Measurements from ENCODE around the gene SNRNP25. TPM values are rescaled to one million over a fixed set of nuclear protein-coding genes. Genes with fewer than 3 reads are reported as not detected.
A peak's percentile ranks its signal among the peaks of the same experiment; 100 is the strongest.

SNRNP25 gene
- total RNA-seq, 1 donor from 2014 or later = 52.0 TPM

DNA sequence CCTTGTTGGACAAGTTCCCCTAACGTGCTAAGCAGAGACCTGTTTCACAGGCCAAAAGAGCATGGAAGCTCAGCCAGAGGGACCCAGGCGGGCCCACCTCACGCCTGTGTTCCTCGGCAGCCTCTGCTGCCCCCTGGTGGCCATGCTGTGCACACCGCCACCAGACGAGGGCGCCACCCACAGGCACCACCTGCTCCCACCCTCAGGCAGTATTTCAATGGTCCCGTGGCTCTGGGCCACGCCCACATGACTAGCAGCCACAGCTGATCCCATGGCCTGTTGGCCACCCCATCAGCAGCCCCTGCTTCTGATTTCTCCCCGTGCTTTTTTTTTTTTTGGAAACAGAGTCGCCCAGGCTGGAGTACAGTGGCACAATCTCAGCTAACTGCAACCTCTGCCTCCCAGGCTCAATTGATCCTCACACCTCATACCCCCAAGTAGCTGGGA lies 43.3 kb downstream of the SNRNP25 start:
- Mint-ChIP-seq H3K27ac (no peak overlapping the region), H3K4me1 (ENCODE audit: low read depth) (no peaks in the 10 kb centered on the region)

DNA sequence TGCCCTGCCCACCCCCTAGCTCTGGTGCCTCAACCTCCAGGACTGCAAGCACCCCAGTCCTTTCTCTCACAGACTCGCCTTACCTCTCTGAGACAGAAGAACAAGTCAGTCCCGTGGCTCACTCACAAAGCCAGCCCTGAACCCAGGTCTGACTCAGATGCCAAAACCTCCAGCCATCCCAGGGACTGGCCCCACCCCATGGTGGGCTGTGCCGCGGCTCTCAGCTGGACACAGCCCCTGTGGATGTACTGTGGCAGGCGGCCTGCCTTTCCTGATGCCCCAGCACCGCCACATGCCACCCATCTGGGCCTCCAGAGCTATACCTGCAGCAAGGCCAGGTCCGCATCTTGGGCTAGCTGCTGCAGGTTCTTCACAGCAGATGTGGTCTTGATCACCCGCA lies 44.2 kb downstream of the SNRNP25 start:
- H3K9me3 Mint-ChIP-seq (ENCODE audit: low read depth) = no peaks in the 10 kb centered on the region
- TF ChIP-seq CTCF (IDR thresholded peaks at IDR 0.05; ENCODE audit: unreplicated experiment) = no peak
- no peaks in the 10 kb centered on the region for H3K27me3 Mint-ChIP-seq
- no peaks in the 10 kb centered on the region for H3K36me3 Mint-ChIP-seq (ENCODE audit: insufficient read depth)
- H3K27ac Mint-ChIP-seq = no peak overlapping the region
- H3K4me1 Mint-ChIP-seq (ENCODE audit: low read depth) = no peaks in the 10 kb centered on the region
- no peak overlapping the region for H3K4me3 Mint-ChIP-seq (ENCODE audit: low read depth)
- DNase-seq (ENCODE audit: low spot score, unreplicated experiment) = no peak

More for the DNA sequence above, 43.3 kb downstream of the SNRNP25 start:
- peaks cover 2% of the 10 kb centered on the region for H3K36me3 Mint-ChIP-seq (ENCODE audit: insufficient read depth)
- H3K27me3 Mint-ChIP-seq = no peaks in the 10 kb centered on the region
- no peak overlapping the region for H3K4me3 Mint-ChIP-seq (ENCODE audit: low read depth)
- DNase-seq (ENCODE audit: low spot score, unreplicated experiment) = peak; percentile 76
- no peaks in the 10 kb centered on the region for H3K9me3 Mint-ChIP-seq (ENCODE audit: low read depth)
- peak; percentile 95 for TF ChIP-seq CTCF (IDR thresholded peaks at IDR 0.05; ENCODE audit: unreplicated experiment)

DNA sequence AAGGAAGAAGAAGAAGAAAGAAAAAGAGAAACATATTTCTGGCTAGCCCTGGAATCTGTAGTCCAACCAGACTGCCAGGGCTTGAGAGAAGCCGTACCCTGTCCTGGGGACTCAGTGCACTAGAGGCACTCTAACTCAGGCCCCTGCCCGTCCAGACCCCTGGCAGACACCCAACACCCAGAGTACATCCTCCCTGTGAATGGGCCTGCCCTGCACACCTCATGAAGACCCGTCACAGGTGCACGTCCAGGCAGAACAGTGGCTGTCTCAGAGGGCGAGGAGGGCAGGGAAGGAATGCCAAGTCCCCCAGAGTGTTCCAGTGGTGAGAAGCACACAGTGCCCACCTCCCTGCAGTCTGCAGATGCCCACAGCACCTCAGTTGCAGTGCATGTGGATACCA lies 47.4 kb downstream of the SNRNP25 start:
- no peaks in the 10 kb centered on the region for H3K4me1 Mint-ChIP-seq (ENCODE audit: low read depth)
- H3K36me3 Mint-ChIP-seq (ENCODE audit: insufficient read depth) = no peaks in the 10 kb centered on the region
- no peak overlapping the region for H3K27ac Mint-ChIP-seq
- H3K27me3 Mint-ChIP-seq = no peaks in the 10 kb centered on the region
- DNase-seq (ENCODE audit: low spot score, unreplicated experiment) = no peak
- no peak overlapping the region for H3K4me3 Mint-ChIP-seq (ENCODE audit: low read depth)
- no peak for TF ChIP-seq CTCF (IDR thresholded peaks at IDR 0.05; ENCODE audit: unreplicated experiment)
- no peaks in the 10 kb centered on the region for H3K9me3 Mint-ChIP-seq (ENCODE audit: low read depth)

DNA sequence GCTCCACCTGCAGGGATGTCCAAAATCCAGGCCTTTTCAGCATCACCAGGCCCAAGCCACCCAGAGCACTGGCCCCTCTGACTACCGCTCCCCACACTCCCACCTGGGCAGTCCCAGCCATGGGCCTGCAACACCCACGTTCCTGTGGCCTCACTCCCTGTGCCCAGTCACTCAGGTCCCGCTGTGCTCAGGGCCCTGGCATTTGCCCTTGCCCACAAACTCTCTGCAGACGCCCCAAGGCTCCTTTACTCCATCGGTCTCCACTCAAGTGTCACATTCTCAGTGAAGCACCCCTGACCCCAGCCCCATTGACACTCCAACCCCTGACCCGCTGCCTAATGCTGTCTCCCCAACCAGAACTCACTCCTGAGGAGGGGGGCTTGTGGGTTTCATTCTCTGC lies 48.0 kb downstream of the SNRNP25 start:
- no peak for DNase-seq (ENCODE audit: low spot score, unreplicated experiment)
- H3K9me3 Mint-ChIP-seq (ENCODE audit: low read depth) = no peaks in the 10 kb centered on the region
- H3K4me1 Mint-ChIP-seq (ENCODE audit: low read depth) = no peaks in the 10 kb centered on the region
- no peak for TF ChIP-seq CTCF (IDR thresholded peaks at IDR 0.05; ENCODE audit: unreplicated experiment)
- no peak overlapping the region for H3K4me3 Mint-ChIP-seq (ENCODE audit: low read depth)
- H3K36me3 Mint-ChIP-seq (ENCODE audit: insufficient read depth) = peaks cover under 1% of the 10 kb centered on the region
- peak overlapping the region; percentile 82 for H3K27ac Mint-ChIP-seq
- no peaks in the 10 kb centered on the region for H3K27me3 Mint-ChIP-seq

DNA sequence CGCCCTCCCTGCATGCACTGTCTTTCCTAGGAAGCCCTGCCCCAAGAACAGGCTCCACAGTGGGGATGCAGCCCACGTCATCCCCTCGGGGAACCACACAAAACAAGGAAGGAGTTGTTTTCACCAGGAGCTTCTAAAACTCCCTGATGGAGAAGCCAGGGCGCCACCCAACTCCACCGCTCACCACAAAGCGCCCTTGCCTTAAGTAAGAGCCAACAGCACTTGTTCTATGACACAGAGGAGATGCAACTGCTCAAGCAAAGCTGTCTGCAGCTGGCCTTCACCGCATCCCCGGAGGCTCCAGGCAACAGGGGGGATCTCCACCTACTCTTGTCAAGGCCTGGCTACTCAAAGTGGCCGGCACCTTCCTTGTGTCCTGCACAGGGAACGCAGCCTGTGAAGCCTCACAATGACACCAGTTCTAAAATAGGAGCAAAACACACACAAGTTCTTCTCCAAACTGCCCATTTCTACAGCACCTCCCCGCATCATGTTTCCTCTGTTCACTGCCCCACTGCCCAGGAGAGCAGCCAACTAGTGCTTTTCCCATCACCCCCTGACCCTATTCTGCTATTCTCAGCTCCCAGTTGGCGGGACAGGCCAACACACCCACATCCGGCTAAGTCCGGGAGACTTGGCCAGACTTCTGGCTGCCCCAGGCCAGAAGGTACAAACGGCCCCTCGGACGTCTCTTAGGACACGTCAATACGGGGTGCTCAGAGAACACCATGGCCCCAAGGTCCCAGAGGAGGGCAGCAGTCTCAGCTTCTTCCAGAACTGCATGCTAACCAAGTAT lies 48.6 kb downstream of the SNRNP25 start:
- no peaks in the 10 kb centered on the region for H3K27me3 Mint-ChIP-seq
- H3K9me3 Mint-ChIP-seq (ENCODE audit: low read depth) = no peaks in the 10 kb centered on the region
- H3K4me3 Mint-ChIP-seq (ENCODE audit: low read depth) = no peak overlapping the region
- H3K36me3 Mint-ChIP-seq (ENCODE audit: insufficient read depth) = peaks cover 1% of the 10 kb centered on the region
- no peak for TF ChIP-seq CTCF (IDR thresholded peaks at IDR 0.05; ENCODE audit: unreplicated experiment)
- no peak for DNase-seq (ENCODE audit: low spot score, unreplicated experiment)
- H3K4me1 Mint-ChIP-seq (ENCODE audit: low read depth) = no peaks in the 10 kb centered on the region
- H3K27ac Mint-ChIP-seq = peak overlapping the region; percentile 16

Data from progenitor cell of endocrine pancreas (in vitro differentiated cells).